GM19395 (cell line): ENCODE results near the gene LTC4S.

Experiments used
- ATAC-seq: cut with Tn5 transposase; IDR thresholded peaks from one replicate; pipeline ENCODE4 v1.9.1; 2021; ENCODE audit warnings: mild to moderate bottlenecking, moderate library complexity; ENCODE audit not compliant: unreplicated experiment

LTC4S gene

GRCh38 chr5:179841621-179842020 lies 47.8 kb downstream of the LTC4S start:
- no peak for ATAC-seq
